ENCODE results near the gene SPOCK1.
"Not testable (repeated sequence)": the region's sequence is repeated elsewhere in the genome, so short reads cannot be mapped to it uniquely, and the experiment has no call there.

The SPOCK1 gene

DNA sequence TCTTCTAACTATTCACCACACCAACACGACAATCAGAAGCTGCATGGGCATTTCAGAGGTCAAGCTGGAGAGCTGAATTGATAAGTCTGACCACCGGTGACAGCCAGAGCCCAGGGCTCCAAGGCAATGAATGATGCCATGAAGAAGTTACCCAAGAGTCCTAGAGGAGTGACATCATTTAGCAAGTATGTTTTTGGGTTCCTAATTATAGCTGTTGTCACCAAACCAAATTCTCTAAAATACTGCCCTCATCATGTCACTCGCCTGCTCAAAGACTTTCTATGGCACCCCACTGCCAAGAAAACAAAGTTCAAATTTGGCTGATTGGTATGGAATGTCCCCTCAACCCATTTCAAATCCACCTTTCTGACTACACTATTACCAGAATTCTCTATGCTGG lies 235.1 kb downstream of the SPOCK1 start:
- ATAC-seq, result no peak
- H3K27me3 Mint-ChIP-seq, result no peaks in the 10 kb centered on the region
- H3K36me3 Mint-ChIP-seq, result no peaks in the 10 kb centered on the region
- H3K27ac Mint-ChIP-seq, result no peak overlapping the region
- peaks cover 2% of the 10 kb centered on the region for H3K9me3 Mint-ChIP-seq
- H3K4me1 Mint-ChIP-seq, result no peaks in the 10 kb centered on the region
- no peak overlapping the region for H3K4me3 Mint-ChIP-seq

DNA sequence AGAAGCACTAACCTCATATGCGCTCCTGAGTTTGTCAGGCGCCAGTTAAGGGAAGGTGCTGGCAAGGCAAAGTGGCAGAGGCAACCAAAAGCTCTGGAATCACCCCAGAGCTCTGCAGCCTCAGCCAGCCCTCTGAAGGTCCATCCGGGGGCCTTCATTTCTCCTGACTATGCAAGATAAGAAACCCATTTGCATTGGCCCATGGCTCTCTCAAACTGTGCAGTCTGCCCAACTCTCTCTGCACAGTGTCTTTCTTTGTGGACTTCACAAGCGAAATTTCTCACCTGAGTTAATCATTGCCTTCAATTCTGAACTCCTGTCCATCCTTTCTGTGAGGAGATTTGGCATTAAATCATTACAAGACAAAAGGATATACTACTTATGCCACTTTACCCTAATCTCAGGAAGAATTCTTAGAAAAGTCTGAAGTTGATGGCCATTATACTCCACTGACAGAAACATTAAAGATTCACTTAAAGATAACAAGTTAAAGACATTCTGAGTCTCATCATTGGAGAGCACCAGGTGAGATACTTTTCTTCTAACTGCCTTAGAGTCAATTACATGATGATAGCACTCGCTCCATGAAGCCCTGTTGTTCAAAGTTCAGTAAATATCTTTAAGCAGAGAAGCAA lies 235.6 kb downstream of the SPOCK1 start:
- H3K9me3 Mint-ChIP-seq, result peaks cover 3% of the 10 kb centered on the region
- no peak for ATAC-seq
- no peak overlapping the region for H3K27ac Mint-ChIP-seq
- H3K4me1 Mint-ChIP-seq, result no peaks in the 10 kb centered on the region
- H3K4me3 Mint-ChIP-seq, result no peak overlapping the region
- no peaks in the 10 kb centered on the region for H3K27me3 Mint-ChIP-seq
- H3K36me3 Mint-ChIP-seq, result no peaks in the 10 kb centered on the region

DNA sequence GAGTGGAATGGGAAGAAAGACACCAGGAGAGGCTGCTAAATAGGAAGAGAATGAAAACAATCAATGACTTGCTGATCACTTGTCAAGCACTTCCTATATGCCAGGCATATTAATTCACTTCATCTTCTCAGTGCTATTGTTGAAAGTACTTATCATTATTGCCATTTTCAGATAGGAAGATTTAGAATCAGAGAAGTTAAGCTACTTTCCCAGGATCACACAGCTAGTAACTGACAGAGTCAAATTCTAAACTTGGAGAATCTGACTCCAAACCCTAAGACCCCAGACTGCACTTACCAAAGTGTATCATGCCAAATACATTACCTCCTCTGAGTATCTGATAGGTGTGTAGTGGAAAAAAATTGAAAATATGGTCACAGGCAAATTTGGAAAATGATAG lies 236.3 kb downstream of the SPOCK1 start:
- Mint-ChIP-seq H3K36me3 (no peaks in the 10 kb centered on the region), H3K27me3 (no peaks in the 10 kb centered on the region), H3K4me1 (no peaks in the 10 kb centered on the region), H3K9me3 (peaks cover 3% of the 10 kb centered on the region), H3K27ac (no peak overlapping the region), H3K4me3 (no peak overlapping the region)
- no peak for ATAC-seq

DNA sequence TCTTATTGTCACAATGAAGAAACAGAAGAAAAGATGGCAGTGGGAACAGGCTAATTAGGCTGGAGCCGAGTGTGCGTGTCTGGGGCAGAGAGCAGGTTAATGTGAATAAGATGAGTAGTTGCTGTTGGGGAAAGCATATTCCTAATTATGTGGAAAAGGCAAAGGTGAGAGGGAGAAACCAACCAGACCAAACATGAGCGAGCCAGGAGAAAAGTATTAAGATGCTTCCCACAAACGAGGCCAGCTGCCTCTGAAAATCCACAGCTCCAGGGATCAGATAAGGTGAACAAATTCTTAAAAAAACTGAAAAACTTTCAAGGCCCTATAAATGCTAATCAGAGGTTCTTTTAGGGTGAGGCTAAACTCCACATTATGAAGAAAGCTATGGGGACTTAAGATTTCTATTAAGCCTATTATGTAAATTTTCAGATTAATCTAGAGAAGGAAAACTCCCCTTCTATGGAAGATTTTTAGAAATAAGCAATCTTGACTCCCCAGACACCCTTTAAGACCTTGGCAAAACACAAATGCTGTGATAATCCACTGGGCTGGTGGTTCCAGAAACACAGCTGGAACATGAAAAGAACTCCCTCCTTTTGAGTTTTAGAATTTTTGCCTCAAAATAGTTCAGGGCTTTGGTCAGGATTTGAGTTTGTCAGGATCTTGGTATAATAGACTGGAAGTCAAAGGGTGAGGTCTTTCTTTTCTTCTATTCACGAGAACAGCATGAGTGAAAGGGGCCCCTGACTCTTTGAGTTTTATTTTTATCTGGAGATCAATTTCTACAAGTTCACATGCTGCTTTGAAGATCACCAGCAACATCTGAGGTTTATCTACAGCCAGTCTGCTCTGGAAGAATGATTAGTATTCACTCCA lies 238.1 kb downstream of the SPOCK1 start:
- Mint-ChIP-seq H3K27ac (no peak overlapping the region), H3K36me3 (no peaks in the 10 kb centered on the region), H3K4me3 (no peak overlapping the region), H3K9me3 (peaks cover 3% of the 10 kb centered on the region), H3K4me1 (no peaks in the 10 kb centered on the region), H3K27me3 (no peaks in the 10 kb centered on the region)
- ATAC-seq, result no peak

DNA sequence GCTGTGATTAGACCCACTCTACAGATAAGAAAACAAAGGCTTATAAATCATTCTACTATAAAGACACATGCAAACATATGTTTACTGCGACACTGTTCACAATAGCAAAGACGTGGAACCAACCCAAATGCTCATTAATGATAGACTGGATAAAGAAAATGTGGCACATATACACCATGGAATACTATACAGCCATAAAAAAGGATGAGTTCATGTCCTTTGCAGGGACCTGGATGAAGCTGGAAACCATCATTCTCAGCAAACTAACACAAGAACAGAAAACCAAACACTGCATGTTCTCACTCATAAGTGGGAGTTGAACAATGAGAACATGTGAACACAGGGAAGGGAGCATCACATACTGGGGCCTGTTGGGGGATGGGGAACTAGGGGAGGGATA lies 240.0 kb downstream of the SPOCK1 start:
- H3K4me1 Mint-ChIP-seq, H3K27ac Mint-ChIP-seq, ATAC-seq, H3K9me3 Mint-ChIP-seq, H3K4me3 Mint-ChIP-seq, H3K36me3 Mint-ChIP-seq, H3K27me3 Mint-ChIP-seq: not testable (repeated sequence)

DNA sequence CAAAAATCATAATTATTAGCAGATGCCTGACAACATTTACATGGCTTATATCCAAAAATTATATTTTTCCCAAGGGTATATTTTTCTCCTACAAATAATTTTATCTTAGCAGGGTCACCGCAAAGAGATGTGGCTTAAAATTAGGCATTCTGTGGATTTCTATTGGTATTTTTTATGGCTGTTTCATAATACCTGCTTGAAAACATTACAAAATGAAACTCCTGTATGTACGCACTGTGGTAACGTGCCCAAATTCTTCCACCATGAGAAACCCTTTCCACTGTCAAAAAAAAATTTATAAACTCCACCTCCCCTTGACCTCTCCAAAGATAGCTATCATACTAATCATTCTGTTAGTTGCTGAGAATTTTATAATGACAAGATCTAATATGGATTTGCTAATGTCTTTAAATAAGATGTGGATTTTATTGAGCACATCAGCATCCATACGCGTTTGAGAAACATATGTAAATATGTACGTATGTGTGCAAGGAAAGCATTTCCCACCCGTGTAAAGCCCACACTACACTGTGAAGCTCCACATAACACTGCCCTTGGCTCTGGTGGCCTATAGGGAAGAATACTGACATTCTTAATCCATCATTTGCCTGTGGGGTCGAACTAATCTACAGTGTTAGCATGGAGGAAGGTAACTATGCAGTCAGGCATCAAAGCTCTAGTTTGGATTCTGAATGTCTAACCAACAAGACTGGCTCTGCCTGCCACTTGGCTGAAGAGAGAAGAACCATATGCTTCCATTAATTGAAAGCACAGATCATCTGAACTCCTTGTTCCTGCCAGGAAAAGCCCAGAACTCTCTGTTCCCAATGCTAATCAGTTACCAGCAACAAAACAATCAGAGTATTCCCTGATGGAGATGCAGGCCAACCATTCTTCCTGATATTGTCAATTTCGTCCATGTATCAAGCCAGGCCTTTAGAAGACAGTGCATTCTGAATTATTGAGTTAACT lies 244.7 kb downstream of the SPOCK1 start:
- H3K27ac Mint-ChIP-seq, result no peak overlapping the region
- H3K27me3 Mint-ChIP-seq, result no peaks in the 10 kb centered on the region
- H3K4me3 Mint-ChIP-seq, result no peak overlapping the region
- ATAC-seq, result no peak
- no peaks in the 10 kb centered on the region for H3K36me3 Mint-ChIP-seq
- H3K9me3 Mint-ChIP-seq, result peaks cover 3% of the 10 kb centered on the region
- no peaks in the 10 kb centered on the region for H3K4me1 Mint-ChIP-seq

DNA sequence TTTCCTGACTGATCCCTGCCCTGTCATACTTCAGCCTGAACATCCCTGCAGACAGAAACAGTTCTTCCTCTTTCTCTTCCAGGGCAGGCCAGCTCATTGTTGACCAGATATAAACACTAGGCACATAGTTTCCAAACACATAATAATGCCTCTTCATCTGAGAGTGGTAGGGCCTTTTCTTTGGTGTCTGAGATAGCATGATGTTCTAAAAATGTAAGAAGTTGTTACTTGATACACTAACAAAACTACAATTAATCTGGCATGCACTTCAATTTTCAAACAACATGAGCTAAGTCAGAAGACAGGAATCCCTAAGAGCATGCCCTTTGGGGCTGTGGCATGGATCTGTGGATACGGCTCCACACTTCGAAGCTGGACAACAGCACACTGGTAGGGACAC lies 246.6 kb downstream of the SPOCK1 start:
- H3K27me3 Mint-ChIP-seq, result no peaks in the 10 kb centered on the region
- H3K4me1 Mint-ChIP-seq, result no peaks in the 10 kb centered on the region
- H3K4me3 Mint-ChIP-seq, result no peak overlapping the region
- ATAC-seq, result no peak
- H3K36me3 Mint-ChIP-seq, result no peaks in the 10 kb centered on the region
- H3K9me3 Mint-ChIP-seq, result no peaks in the 10 kb centered on the region
- H3K27ac Mint-ChIP-seq, result no peak overlapping the region

DNA sequence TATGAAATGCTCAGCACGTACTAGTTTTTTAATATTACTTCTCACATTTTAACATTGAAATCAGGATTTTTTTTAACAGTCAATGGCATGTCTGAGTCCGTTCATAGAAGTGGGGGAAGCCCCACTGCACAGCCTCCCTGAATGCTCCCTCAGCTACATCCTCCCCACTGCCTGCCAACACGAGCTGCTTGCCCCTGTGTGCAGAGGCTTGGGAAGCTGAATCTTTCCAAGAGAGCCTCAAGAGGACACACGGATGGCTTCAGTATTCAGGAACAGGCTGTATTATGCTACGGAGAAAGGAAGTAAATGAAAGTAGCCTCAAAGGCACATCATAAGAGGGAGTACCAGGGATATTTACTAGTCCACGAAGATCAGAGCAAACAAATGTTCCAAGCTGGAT lies 248.7 kb downstream of the SPOCK1 start:
- no peaks in the 10 kb centered on the region for H3K4me1 Mint-ChIP-seq
- H3K9me3 Mint-ChIP-seq, result no peaks in the 10 kb centered on the region
- H3K27me3 Mint-ChIP-seq, result no peaks in the 10 kb centered on the region
- H3K27ac Mint-ChIP-seq, result no peak overlapping the region
- H3K36me3 Mint-ChIP-seq, result no peaks in the 10 kb centered on the region
- no peak overlapping the region for H3K4me3 Mint-ChIP-seq
- no peak for ATAC-seq

DNA sequence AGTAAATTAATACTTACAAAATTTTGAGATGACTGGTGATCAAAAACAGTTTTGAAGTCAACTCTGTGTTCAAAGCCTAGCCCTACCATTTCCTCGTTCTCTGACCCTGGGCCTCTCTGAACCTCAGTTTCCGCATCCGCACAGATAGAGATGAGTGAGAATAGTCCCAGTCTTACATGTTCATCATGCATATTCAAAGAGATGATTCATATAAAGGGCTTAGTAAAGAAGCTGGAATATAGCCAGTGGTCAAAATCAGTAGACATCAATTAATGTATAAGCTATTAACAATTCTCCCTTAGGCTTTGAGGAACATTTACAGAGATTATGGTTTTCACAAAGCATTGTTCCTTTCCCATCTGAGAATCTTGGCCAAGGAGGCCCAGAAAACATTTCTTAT lies 250.6 kb downstream of the SPOCK1 start:
- no peaks in the 10 kb centered on the region for H3K36me3 Mint-ChIP-seq
- H3K9me3 Mint-ChIP-seq, result no peaks in the 10 kb centered on the region
- H3K4me1 Mint-ChIP-seq, result no peaks in the 10 kb centered on the region
- ATAC-seq, result no peak
- H3K27ac Mint-ChIP-seq, result no peak overlapping the region
- no peak overlapping the region for H3K4me3 Mint-ChIP-seq
- H3K27me3 Mint-ChIP-seq, result no peaks in the 10 kb centered on the region

DNA sequence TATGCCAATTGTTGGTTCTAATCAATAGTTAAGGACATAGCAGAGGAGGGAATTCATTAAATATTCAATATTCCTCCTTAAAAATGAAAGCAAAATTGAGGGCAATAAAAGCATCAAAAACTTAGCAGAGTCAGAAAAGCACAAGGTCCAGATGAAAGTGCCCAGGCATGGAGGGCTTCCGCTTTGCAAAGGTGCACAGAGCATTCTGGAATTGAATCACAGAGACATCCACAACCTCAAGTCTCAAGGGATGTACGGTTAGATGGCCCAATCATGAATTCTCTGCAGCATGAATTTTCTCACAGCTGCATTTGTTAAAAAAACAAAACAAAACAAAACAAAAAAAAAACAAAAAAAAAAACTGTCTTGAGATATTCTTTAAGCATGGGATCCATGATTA lies 253.7 kb downstream of the SPOCK1 start:
- no peak overlapping the region for H3K4me3 Mint-ChIP-seq
- no peak for ATAC-seq
- H3K27me3 Mint-ChIP-seq, result no peaks in the 10 kb centered on the region
- H3K9me3 Mint-ChIP-seq, result no peaks in the 10 kb centered on the region
- no peaks in the 10 kb centered on the region for H3K4me1 Mint-ChIP-seq
- H3K36me3 Mint-ChIP-seq, result no peaks in the 10 kb centered on the region
- no peak overlapping the region for H3K27ac Mint-ChIP-seq

DNA sequence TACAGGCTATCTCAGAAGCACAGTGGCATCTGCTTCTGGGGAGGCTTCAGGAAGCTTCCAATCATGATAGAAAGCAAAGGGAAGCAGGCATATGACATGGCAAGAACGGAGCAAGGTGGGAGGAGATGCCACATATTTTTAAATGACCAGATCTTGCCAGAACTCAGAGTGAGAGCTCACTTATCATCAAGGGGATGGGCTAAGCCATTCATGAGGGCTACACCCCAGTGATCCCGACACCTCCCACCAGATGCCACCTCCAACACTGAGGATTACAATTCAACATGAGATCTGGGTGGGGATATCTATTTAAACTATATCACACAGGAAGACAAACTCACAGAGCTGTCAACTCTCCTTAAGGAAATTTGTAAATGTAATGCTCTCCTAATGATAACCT lies 258.8 kb downstream of the SPOCK1 start:
- ATAC-seq, result no peak
- H3K4me1 Mint-ChIP-seq, result no peaks in the 10 kb centered on the region
- no peaks in the 10 kb centered on the region for H3K9me3 Mint-ChIP-seq
- no peak overlapping the region for H3K4me3 Mint-ChIP-seq
- no peak overlapping the region for H3K27ac Mint-ChIP-seq
- H3K27me3 Mint-ChIP-seq, result no peaks in the 10 kb centered on the region
- H3K36me3 Mint-ChIP-seq, result no peaks in the 10 kb centered on the region

DNA sequence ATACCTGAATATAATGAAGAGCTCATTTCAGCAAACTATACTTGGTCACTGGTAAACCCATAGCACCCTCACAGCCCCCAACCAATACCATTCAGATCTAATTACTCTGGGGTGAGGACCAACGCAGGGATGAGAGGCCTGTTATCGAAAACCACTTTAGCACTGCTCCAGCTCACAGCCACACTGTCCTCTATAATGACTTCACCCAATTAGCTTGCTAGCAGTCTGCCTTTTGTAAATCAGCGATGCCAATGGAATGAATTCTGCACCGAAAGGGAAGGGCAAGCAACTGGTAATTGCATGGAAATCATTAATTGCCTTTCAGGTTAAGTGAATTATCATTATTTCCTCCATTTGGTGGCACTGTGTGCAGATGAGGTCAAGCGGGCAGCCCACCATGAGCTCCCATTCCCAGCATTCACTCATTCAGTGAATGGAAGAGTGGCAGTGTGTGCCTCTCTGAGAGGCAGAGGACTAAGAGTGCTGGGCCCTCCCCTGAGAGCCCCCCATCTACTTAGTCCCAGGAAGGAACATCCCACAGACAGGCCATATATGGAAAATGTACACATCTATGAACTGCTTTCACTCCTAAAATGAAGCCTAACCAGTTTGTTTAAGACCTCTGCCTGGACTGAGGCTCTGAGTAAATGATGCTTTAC lies 262.1 kb downstream of the SPOCK1 start:
- no peak overlapping the region for H3K27ac Mint-ChIP-seq
- no peak overlapping the region for H3K4me3 Mint-ChIP-seq
- ATAC-seq, result no peak
- H3K36me3 Mint-ChIP-seq, result no peaks in the 10 kb centered on the region
- no peaks in the 10 kb centered on the region for H3K9me3 Mint-ChIP-seq
- H3K27me3 Mint-ChIP-seq, result no peaks in the 10 kb centered on the region
- no peaks in the 10 kb centered on the region for H3K4me1 Mint-ChIP-seq

DNA sequence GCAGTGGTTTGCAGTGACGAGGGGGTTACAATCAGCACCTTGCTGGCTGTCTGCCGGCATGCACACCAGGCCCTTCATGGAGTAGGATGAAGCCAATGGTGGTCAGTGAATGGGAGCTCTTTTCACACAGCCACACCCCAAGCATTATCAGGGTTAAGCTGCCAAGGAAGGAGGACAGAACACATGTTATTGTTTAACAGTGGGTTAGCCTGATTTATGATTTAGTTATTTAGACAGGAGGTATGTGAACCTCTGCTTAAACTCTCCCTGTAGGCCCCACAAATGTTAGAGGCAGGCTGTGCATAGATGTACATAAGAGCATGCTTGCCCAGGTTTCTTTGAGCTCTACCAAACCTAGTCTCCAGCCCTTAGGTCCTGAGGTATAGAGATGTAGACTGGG lies 262.9 kb downstream of the SPOCK1 start:
- no peaks in the 10 kb centered on the region for H3K4me1 Mint-ChIP-seq
- H3K4me3 Mint-ChIP-seq, result no peak overlapping the region
- H3K27ac Mint-ChIP-seq, result no peak overlapping the region
- no peaks in the 10 kb centered on the region for H3K36me3 Mint-ChIP-seq
- ATAC-seq, result no peak
- no peaks in the 10 kb centered on the region for H3K27me3 Mint-ChIP-seq
- no peaks in the 10 kb centered on the region for H3K9me3 Mint-ChIP-seq

DNA sequence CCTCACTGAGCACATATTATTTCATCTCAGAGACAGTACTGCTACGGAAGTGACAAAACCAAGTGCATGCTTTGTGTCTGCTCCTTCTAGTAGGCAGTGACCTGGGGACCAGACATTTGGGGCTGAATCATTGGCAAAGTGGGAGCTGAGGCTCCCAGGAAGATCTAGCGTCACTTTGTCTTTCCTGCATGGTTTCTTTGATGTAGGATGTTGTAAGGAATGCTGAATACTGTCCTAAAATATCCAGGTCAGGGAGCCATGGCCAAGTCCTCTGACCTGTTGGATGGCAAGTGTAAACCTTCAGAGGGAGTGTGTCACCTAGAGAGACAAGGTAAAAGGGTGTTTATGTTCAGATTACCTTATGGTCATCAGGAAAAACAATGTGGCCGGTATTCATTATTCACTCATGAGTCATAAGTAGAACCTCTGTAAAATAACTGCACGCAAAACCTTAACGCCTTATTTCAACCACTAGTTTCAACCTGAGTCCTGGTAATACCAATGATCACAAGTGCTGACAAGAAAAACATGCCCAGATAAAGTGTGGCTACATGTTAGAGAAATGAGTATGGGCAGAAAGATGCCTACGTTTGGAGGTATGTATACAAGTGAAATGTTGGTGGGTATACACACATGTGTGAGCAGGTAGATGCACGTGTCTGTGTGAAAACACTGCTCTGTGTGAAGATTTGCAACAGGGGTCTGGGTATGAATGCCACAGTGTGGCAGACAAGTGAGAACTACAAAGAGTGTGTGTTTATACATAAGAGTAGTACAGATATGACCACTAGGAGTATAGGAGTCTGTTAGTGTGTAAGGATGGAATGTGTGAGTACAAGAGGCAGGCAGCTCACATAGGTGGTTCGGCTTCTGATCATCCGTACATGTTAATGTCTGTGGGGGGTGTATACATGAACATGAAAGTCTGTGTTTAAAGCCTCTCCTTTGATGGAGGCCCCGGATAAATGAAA lies 263.9 kb downstream of the SPOCK1 start:
- H3K9me3 Mint-ChIP-seq, result no peaks in the 10 kb centered on the region
- H3K4me1 Mint-ChIP-seq, result no peaks in the 10 kb centered on the region
- H3K27ac Mint-ChIP-seq, result no peak overlapping the region
- no peaks in the 10 kb centered on the region for H3K27me3 Mint-ChIP-seq
- H3K4me3 Mint-ChIP-seq, result no peak overlapping the region
- no peaks in the 10 kb centered on the region for H3K36me3 Mint-ChIP-seq
- ATAC-seq, result no peak
